Astrocyte (in vitro differentiated cells and primary cell): ENCODE data around the gene CRLF1. TPM values are rescaled to one million over a fixed set of nuclear protein-coding genes. Genes with fewer than 3 reads are reported as not detected.

Experiments
- DNase-seq: peaks from one replicate; pipeline ENCODE4 v3.0.0-alpha.2; 2010; ENCODE audit warnings: low read depth
- FAIRE-seq: peaks from 2 replicates; lab custom pipeline; 2011; peaks lifted over from hg19 to GRCh38; lab: Jason Lieb, UNC
- H2AFZ ChIP-seq: 2 replicates; pipeline ENCODE4 v1.6.0; 2012; ENCODE audit warnings: low read depth, low read length, inconsistent platforms
- H3K27ac ChIP-seq: 2 replicates; pipeline ENCODE4 v1.5.1; 2011; ENCODE audit warnings: low read depth, low read length, inconsistent platforms
- H3K27me3 ChIP-seq: 2 replicates; pipeline ENCODE4 v1.6.0; 2011; ENCODE audit warnings: low read length, inconsistent platforms; ENCODE audit not compliant: insufficient read depth
- H3K36me3 ChIP-seq: 2 replicates; pipeline ENCODE4 v1.5.1; 2011; ENCODE audit warnings: low read length, inconsistent platforms; ENCODE audit not compliant: insufficient read depth
- H3K4me1 ChIP-seq: 2 replicates; pipeline ENCODE4 v1.5.1; 2011; ENCODE audit warnings: low read length, inconsistent platforms; ENCODE audit not compliant: insufficient read depth
- H3K4me2 ChIP-seq: 2 replicates; pipeline ENCODE4 v1.6.0; 2012; ENCODE audit warnings: low read length, inconsistent platforms
- H3K4me3 ChIP-seq: 2 replicates; pipeline ENCODE4 v1.5.1; 2011; ENCODE audit warnings: low read depth, mild to moderate bottlenecking, low read length, inconsistent platforms; ENCODE audit not compliant: insufficient read depth
- H3K79me2 ChIP-seq: 2 replicates; pipeline ENCODE4 v1.6.0; 2012; ENCODE audit warnings: mild to moderate bottlenecking, low read length, inconsistent platforms; ENCODE audit not compliant: insufficient read depth
- H3K9ac ChIP-seq: 2 replicates; pipeline ENCODE4 v1.6.0; 2012; ENCODE audit warnings: mild to moderate bottlenecking, low read length, inconsistent platforms
- H3K9me3 ChIP-seq: 2 replicates; pipeline ENCODE4 v1.5.1; 2012; ENCODE audit warnings: low read depth, mild to moderate bottlenecking, low read length, inconsistent platforms; ENCODE audit not compliant: insufficient read depth
- H4K20me1 ChIP-seq: 2 replicates; pipeline ENCODE4 v1.6.0; 2012; ENCODE audit warnings: low read length, inconsistent platforms; ENCODE audit not compliant: insufficient read depth
- H3K27ac Mint-ChIP-seq: one replicate; pipeline ENCODE4 v1.8.0; 2021; ENCODE audit warnings: mild to moderate bottlenecking, mixed read lengths; ENCODE audit not compliant: unreplicated experiment
- H3K27me3 Mint-ChIP-seq: one replicate; pipeline ENCODE4 v1.8.0; 2021; ENCODE audit warnings: low read depth, mixed read lengths; ENCODE audit not compliant: unreplicated experiment
- H3K36me3 Mint-ChIP-seq: one replicate; pipeline ENCODE4 v1.8.0; 2021; ENCODE audit warnings: low read depth, mixed read lengths; ENCODE audit not compliant: unreplicated experiment
- H3K4me1 Mint-ChIP-seq: one replicate; pipeline ENCODE4 v1.8.0; 2021; ENCODE audit warnings: low read depth, mixed read lengths; ENCODE audit not compliant: unreplicated experiment
- H3K4me3 Mint-ChIP-seq: one replicate; pipeline ENCODE4 v1.8.0; 2021; ENCODE audit warnings: mild to moderate bottlenecking, moderate library complexity, mixed read lengths; ENCODE audit not compliant: unreplicated experiment
- H3K9me3 Mint-ChIP-seq: one replicate; pipeline ENCODE4 v1.8.0; 2021; ENCODE audit warnings: mild to moderate bottlenecking, mixed read lengths; ENCODE audit not compliant: unreplicated experiment
- CTCF ChIP-seq: IDR thresholded peaks from 2 replicates; pipeline ENCODE4 v1.5.1; 2011; ENCODE audit warnings: low read depth, mild to moderate bottlenecking, inconsistent platforms, low read length, moderate library complexity; ENCODE audit not compliant: insufficient read depth
- EZH2 ChIP-seq: IDR thresholded peaks from 2 replicates; pipeline ENCODE4 v1.6.1; 2012; ENCODE audit warnings: mild to moderate bottlenecking, low read length, inconsistent platforms; ENCODE audit not compliant: insufficient read depth
- total RNA-seq: library from RNA; stranded (reverse); gene quantifications from 2 replicates; pipeline ENCODE4 v1.2.1, GENCODE V29; 2021

CRLF1 gene
- total RNA-seq, 1 donor from 2014 or later = 18.5 TPM

DNA sequence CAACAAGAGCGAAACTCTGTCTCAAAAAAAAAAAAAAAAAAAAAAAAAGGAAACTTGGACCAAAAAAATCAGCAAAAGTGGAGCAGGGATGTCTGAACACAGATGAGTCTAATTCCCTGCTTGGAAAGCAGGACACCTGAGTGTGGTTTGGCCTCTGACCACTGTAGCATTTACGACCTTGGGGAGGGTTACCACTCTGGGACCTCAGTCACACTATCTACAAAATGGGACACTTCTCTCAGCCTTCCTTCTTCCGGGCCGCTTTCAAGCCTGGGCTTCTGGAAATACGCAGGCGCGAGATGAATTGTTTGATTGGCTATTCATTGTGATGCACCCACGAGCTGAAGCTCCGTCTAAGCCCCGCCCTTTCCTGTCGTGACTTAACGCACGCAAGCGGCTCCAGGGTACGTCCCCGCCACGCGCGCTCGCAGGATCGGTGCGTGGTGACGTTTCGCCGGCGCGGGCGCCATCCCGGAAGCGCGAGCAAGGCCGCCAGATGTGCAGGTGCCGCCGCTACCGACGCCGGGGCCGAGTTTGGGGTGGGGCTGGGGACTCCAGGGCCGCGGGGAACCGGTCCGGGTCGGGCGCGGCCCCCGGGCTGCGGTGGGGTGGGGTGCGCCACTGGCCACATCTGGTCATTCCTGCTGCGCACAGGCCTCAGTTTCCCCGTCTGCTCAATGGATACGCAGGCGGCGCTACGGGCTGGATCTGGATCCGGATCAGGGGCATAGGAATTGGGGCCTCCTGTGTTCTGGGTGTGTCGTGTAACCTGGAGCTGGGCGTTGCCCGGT lies 49.0 kb downstream of the CRLF1 start, which contains the start of gene KXD1:
TSS of gene KXD1 (plus strand) at position 460 of the 791 bp plus-strand sequence. CDS start 4,187 bp downstream, outside the sequence.
- DNase-seq = peak; percentile 97
- FAIRE-seq = peak; percentile 65

GRCh38 chr19:18551631-18552030 lies 55.0 kb downstream of the CRLF1 start:
- DNase-seq (no peak), FAIRE-seq (no peak)
- no peak overlapping the region for H3K4me2 ChIP-seq
- H3K4me3 ChIP-seq = no peak overlapping the region
- H3K4me1 ChIP-seq = no peaks in the 10 kb centered on the region
- no peak overlapping the region for H3K27ac ChIP-seq
- no peak overlapping the region for H2AFZ ChIP-seq
- Mint-ChIP-seq H3K36me3 (no peaks in the 10 kb centered on the region), H3K4me1 (no peaks in the 10 kb centered on the region), H3K4me3 (no peak overlapping the region), H3K27me3 (no peaks in the 10 kb centered on the region), H3K9me3 (peaks cover 2% of the 10 kb centered on the region), H3K27ac (no peak overlapping the region)
- no peak overlapping the region for H3K9ac ChIP-seq
- no peaks in the 10 kb centered on the region for H3K79me2 ChIP-seq
- no peaks in the 10 kb centered on the region for H3K36me3 ChIP-seq
- H4K20me1 ChIP-seq = no peaks in the 10 kb centered on the region
- TF ChIP-seq EZH2 (no peak), CTCF (no peak)
- no peaks in the 10 kb centered on the region for H3K27me3 ChIP-seq
- H3K9me3 ChIP-seq = no peaks in the 10 kb centered on the region

More for the DNA sequence above, 49.0 kb downstream of the CRLF1 start, which contains the start of gene KXD1:
- H3K4me1 Mint-ChIP-seq = peaks cover 6% of the 10 kb centered on the region
- H3K4me3 Mint-ChIP-seq = peak within 1 kb of the TSS; percentile 97
- peaks cover 2% of the 10 kb centered on the region for H3K36me3 Mint-ChIP-seq
- Histone ChIP-seq H2AFZ (peak within 1 kb of the TSS; percentile 91), H3K4me3 (peak within 1 kb of the TSS; percentile 91), H4K20me1 (peaks cover 14% of the 10 kb centered on the region), H3K9ac (peak within 1 kb of the TSS; percentile 94), H3K79me2 (peaks cover 42% of the 10 kb centered on the region), H3K4me1 (peaks cover 9% of the 10 kb centered on the region), H3K27ac (peak within 1 kb of the TSS; percentile 65), H3K36me3 (no peaks in the 10 kb centered on the region), H3K4me2 (peak within 1 kb of the TSS; percentile 98), H3K27me3 (no peaks in the 10 kb centered on the region), H3K9me3 (no peaks in the 10 kb centered on the region)
- H3K27ac Mint-ChIP-seq = peak within 1 kb of the TSS; percentile 94
- TF ChIP-seq EZH2 (no peak), CTCF (no peak)
- H3K27me3 Mint-ChIP-seq = no peaks in the 10 kb centered on the region
- H3K9me3 Mint-ChIP-seq = no peaks in the 10 kb centered on the region
